Ishikawa (cell line): ENCODE measurements around the gene ERCC5.

Experiments used
- CEBPB ChIP-seq: IDR thresholded peaks from 2 replicates; pipeline ENCODE4 v1.6.1; 2012
- CREB1 ChIP-seq: IDR thresholded peaks from 2 replicates; pipeline ENCODE4 v1.6.1; 2012; ENCODE audit warnings: low read depth
- EGR1 ChIP-seq: IDR thresholded peaks from 2 replicates; pipeline ENCODE4 v1.6.1; 2012
- EP300 ChIP-seq: IDR thresholded peaks from 2 replicates; pipeline ENCODE4 v1.6.1; 2012; ENCODE audit warnings: borderline replicate concordance
- FOXM1 ChIP-seq: IDR thresholded peaks from 2 replicates; pipeline ENCODE4 v1.6.1; 2012; ENCODE audit warnings: low read depth, borderline replicate concordance
- MAX ChIP-seq: IDR thresholded peaks from 2 replicates; pipeline ENCODE4 v1.6.1; 2012
- NFIC ChIP-seq: IDR thresholded peaks from 2 replicates; pipeline ENCODE4 v1.6.1; 2012
- RAD21 ChIP-seq: IDR thresholded peaks from 2 replicates; pipeline ENCODE4 v1.6.1; 2012; ENCODE audit warnings: low read depth
- TAF1 ChIP-seq: IDR thresholded peaks from 2 replicates; pipeline ENCODE4 v1.6.1; 2012; ENCODE audit warnings: low read depth, mild to moderate bottlenecking
- TCF12 ChIP-seq: IDR thresholded peaks from 2 replicates; pipeline ENCODE4 v1.6.1; 2012; ENCODE audit warnings: low read depth
- TEAD4 ChIP-seq: IDR thresholded peaks from 2 replicates; pipeline ENCODE4 v1.6.1; 2012
- USF1 ChIP-seq: IDR thresholded peaks from 2 replicates; pipeline ENCODE4 v1.6.1; 2012
- YY1 ChIP-seq: IDR thresholded peaks from 2 replicates; pipeline ENCODE4 v1.6.1; 2012; ENCODE audit warnings: low read depth
- ZBTB7A ChIP-seq: IDR thresholded peaks from 2 replicates; pipeline ENCODE4 v1.6.1; 2012; ENCODE audit warnings: low read depth
- TF ChIP-seq, protein P1 (sequence below): IDR thresholded peaks from 2 replicates; pipeline ENCODE4 v1.6.1; 2012; ENCODE audit warnings: low read depth, mild to moderate bottlenecking

The ERCC5 gene

GRCh38 chr13:102909971-102910370 is 64.1 kb downstream of the ERCC5 start:
- TF ChIP-seq TEAD4 (no peak), MAX (no peak), NFIC (no peak), TAF1 (no peak), CREB1 (no peak), FOXM1 (no peak), EP300 (no peak), TCF12 (no peak), RAD21 (no peak), EGR1 (no peak), YY1 (no peak)

DNA sequence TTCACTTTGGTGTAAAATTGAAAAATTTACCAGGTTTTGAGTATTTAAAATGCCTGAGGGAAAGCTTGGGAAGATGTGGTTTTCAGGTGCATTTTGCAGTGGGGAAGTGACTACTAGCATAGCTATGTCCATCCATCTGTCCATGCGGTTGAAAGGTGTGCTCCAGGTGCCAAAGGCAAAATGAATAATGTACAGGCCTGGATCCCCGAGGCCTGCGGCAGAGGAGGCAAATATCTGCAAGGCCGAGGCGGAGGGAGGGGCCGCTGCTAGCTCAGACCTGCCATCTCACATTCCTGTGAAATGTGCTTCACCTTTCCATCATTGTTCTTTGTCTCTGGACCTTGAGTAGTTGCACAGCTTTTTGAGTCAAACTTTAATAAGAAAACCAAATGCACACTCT is 65.5 kb downstream of the ERCC5 start:
- no peak for TF ChIP-seq TCF12
- TF ChIP-seq NFIC, result no peak
- no peak for TF ChIP-seq ZBTB7A
- no peak for TF ChIP-seq CREB1
- no peak for TF ChIP-seq TEAD4
- TF ChIP-seq RAD21, result no peak
- TF ChIP-seq, protein P1, sequence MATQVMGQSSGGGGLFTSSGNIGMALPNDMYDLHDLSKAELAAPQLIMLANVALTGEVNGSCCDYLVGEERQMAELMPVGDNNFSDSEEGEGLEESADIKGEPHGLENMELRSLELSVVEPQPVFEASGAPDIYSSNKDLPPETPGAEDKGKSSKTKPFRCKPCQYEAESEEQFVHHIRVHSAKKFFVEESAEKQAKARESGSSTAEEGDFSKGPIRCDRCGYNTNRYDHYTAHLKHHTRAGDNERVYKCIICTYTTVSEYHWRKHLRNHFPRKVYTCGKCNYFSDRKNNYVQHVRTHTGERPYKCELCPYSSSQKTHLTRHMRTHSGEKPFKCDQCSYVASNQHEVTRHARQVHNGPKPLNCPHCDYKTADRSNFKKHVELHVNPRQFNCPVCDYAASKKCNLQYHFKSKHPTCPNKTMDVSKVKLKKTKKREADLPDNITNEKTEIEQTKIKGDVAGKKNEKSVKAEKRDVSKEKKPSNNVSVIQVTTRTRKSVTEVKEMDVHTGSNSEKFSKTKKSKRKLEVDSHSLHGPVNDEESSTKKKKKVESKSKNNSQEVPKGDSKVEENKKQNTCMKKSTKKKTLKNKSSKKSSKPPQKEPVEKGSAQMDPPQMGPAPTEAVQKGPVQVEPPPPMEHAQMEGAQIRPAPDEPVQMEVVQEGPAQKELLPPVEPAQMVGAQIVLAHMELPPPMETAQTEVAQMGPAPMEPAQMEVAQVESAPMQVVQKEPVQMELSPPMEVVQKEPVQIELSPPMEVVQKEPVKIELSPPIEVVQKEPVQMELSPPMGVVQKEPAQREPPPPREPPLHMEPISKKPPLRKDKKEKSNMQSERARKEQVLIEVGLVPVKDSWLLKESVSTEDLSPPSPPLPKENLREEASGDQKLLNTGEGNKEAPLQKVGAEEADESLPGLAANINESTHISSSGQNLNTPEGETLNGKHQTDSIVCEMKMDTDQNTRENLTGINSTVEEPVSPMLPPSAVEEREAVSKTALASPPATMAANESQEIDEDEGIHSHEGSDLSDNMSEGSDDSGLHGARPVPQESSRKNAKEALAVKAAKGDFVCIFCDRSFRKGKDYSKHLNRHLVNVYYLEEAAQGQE, result no peak
- no peak for TF ChIP-seq MAX
- TF ChIP-seq CEBPB, result no peak

DNA sequence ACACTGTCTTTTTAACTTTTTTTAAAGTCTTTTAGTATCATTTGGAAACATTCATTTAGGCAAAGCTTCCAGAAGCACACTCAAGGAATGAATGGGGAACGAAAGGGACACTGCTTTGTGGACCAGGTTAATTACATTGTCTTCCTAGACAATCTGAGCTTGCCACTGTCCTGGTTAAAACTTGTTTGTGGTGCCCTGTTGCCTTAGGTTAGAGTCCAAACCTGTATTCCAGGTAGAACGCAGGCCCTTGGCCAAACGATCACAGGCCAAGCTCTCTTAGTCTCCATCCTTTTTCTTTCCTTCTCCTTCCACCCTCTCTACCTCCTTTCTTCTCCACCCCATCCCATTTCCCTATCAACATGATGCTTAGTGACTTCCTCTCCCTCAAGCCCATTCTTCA is 66.8 kb downstream of the ERCC5 start:
- no peak for TF ChIP-seq RAD21

- TF ChIP-seq NFIC (no peak), TAF1 (no peak), MAX (no peak), TEAD4 (no peak), CREB1 (no peak), TCF12 (no peak), USF1 (no peak), CEBPB (no peak), EP300 (no peak), ZBTB7A (no peak), EGR1 (no peak), YY1 (no peak), FOXM1 (no peak), RAD21 (no peak)
- TF ChIP-seq, protein P1, result no peak
Measured at GRCh38 chr13:102913914-102914313, 68.1 kb downstream of the ERCC5 start.

GRCh38 chr13:102914339-102914930 is 68.6 kb downstream of the ERCC5 start:
- TF ChIP-seq, protein P1, result no peak
- TF ChIP-seq TEAD4, result no peak
- no peak for TF ChIP-seq EGR1
- TF ChIP-seq FOXM1, result no peak
- TF ChIP-seq RAD21, result no peak
- TF ChIP-seq TAF1, result no peak
- no peak for TF ChIP-seq TCF12
- TF ChIP-seq NFIC, result no peak
- no peak for TF ChIP-seq EP300
- TF ChIP-seq CREB1, result no peak
- no peak for TF ChIP-seq ZBTB7A
- TF ChIP-seq MAX, result no peak
- TF ChIP-seq CEBPB, result no peak
- TF ChIP-seq YY1, result no peak
- no peak for TF ChIP-seq USF1
